KMS-11 (cell line): ENCODE measurements around the gene PIGL.

Source experiments
- H2AFZ ChIP-seq: fragments of 200-600 bp; sonication (generic); 2 replicates; pipeline ENCODE4 v1.6.1; 2016; ENCODE audit warnings: antibody characterized with exemption, mixed run types, low read depth
- H3K27ac ChIP-seq: fragments of 200-600 bp; sonication (generic); 2 replicates; pipeline ENCODE4 v1.6.1; 2016; ENCODE audit warnings: mild to moderate bottlenecking, mixed run types
- H3K27me3 ChIP-seq: fragments of 200-600 bp; sonication (generic); 2 replicates; pipeline ENCODE4 v1.6.1; 2017; ENCODE audit warnings: mild to moderate bottlenecking, low read depth, mixed run types, moderate library complexity; ENCODE audit not compliant: insufficient read depth
- H3K36me3 ChIP-seq: fragments of 200-600 bp; sonication (generic); 2 replicates; pipeline ENCODE4 v1.6.1; 2017; ENCODE audit warnings: mild to moderate bottlenecking, mixed run types; ENCODE audit not compliant: insufficient read depth
- H3K4me1 ChIP-seq: fragments of 200-600 bp; sonication (generic); 2 replicates; pipeline ENCODE4 v1.6.1; 2016; ENCODE audit warnings: mild to moderate bottlenecking, low read depth, mixed run types; ENCODE audit not compliant: poor library complexity, severe bottlenecking
- H3K4me2 ChIP-seq: fragments of 200-600 bp; sonication (generic); 2 replicates; pipeline ENCODE4 v1.7.0; 2016; ENCODE audit warnings: mild to moderate bottlenecking, mixed run types
- H3K4me3 ChIP-seq: fragments of 200-600 bp; sonication (generic); IDR thresholded peaks from 2 replicates; pipeline ENCODE4 v1.6.1; 2017; ENCODE audit warnings: low read depth, low read length, mixed read lengths; ENCODE audit not compliant: insufficient read depth
- H3K79me2 ChIP-seq: fragments of 200-600 bp; sonication (generic); 2 replicates; pipeline ENCODE4 v1.6.1; 2016; ENCODE audit warnings: low read depth, mixed run types; ENCODE audit not compliant: insufficient read depth
- H3K9ac ChIP-seq: fragments of 200-600 bp; sonication (generic); 2 replicates; pipeline ENCODE4 v1.6.1; 2016; ENCODE audit warnings: mild to moderate bottlenecking, mixed run types
- H4K20me1 ChIP-seq: fragments of 200-600 bp; sonication (generic); 2 replicates; pipeline ENCODE4 v1.6.1; 2016; ENCODE audit warnings: mild to moderate bottlenecking, mixed run types; ENCODE audit not compliant: insufficient read depth
- TF ChIP-seq, protein P1 (sequence below): fragments of 200-600 bp; sonication (generic); conservative IDR thresholded peaks from 2 replicates; pipeline ENCODE4 v1.6.1; 2017; ENCODE audit warnings: low read depth, mild to moderate bottlenecking, antibody characterized with exemption, low read length, moderate library complexity, mixed read lengths

Gene PIGL

DNA sequence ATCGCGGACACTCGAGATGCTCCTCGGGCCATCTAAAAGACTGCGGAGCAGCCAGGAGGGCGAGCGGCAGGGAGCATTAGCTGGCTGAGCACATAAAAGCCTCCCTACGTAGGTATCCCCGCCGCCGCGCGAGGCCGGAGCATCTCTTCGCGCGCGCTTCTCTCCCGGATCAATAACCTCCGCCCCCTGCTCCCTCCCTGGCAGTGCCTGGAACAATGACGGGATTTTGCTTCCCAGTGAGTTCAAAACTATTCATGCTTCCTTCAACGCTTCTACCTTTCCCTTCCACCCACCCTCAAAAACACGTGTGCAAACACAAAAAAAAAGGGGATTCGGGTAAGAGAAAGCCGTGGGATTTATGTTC is 135.3 kb downstream of the PIGL start:
- Histone ChIP-seq H3K79me2 (no peaks in the 10 kb centered on the region), H2AFZ (no peak overlapping the region), H3K27ac (no peak overlapping the region), H3K27me3 (no peaks in the 10 kb centered on the region), H4K20me1 (no peaks in the 10 kb centered on the region), H3K9ac (no peak overlapping the region), H3K4me2 (no peak overlapping the region), H3K4me1 (no peaks in the 10 kb centered on the region), H3K4me3 (no peak overlapping the region), H3K36me3 (no peaks in the 10 kb centered on the region)
- TF ChIP-seq, protein P1, sequence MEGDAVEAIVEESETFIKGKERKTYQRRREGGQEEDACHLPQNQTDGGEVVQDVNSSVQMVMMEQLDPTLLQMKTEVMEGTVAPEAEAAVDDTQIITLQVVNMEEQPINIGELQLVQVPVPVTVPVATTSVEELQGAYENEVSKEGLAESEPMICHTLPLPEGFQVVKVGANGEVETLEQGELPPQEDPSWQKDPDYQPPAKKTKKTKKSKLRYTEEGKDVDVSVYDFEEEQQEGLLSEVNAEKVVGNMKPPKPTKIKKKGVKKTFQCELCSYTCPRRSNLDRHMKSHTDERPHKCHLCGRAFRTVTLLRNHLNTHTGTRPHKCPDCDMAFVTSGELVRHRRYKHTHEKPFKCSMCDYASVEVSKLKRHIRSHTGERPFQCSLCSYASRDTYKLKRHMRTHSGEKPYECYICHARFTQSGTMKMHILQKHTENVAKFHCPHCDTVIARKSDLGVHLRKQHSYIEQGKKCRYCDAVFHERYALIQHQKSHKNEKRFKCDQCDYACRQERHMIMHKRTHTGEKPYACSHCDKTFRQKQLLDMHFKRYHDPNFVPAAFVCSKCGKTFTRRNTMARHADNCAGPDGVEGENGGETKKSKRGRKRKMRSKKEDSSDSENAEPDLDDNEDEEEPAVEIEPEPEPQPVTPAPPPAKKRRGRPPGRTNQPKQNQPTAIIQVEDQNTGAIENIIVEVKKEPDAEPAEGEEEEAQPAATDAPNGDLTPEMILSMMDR: no peak

- H3K4me2 ChIP-seq: no peak overlapping the region
These were observed 135.8 kb downstream of the PIGL start for GRCh38 chr17:16352667-16353316.

DNA sequence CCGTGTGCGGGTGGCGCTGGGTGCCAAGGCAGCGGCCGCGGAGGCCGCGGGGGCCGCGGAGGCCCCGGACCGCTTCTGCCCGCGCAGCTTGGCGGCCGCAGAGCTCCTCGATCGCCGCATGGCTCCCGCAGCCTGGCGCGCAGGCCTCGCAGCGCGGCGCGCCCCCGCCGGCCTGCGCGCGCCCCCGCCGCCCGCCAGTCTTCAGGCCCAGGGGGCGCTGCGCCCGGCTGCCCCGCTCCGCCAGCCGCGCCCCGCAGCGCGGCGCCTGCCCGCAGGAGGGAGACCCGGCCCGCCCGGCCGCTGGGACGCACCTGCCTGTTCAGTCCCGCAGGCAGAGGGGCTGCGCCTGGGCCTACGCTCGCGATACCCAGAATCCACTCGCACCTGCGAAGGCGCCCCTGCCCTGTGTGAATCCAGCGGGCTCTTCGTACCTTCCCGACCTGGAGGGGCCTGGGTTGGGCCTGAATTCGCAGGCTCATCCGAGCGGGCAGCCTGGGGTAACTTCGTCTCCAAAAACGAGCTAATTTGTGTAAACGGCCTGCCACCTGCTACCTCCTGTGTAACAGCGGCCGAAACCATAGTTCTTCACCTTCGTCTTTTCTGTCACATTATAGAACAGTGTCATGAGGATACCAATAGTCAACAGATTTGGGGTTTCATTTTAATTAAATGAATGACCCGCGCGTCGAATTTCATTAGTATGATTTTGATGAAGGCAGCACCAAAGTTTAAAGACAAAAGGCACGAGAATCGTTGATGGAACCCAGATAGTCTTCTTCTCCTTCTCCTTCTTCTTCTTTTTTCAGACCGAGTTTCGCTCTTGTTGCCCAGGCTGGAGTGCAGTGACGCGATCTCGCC is 136.5 kb downstream of the PIGL start, which contains the start of gene CENPV:
TSS of gene CENPV (minus strand) at position 153 of the 858 bp plus-strand sequence. CDS start at position 120, 33 bp downstream.
- Histone ChIP-seq H3K4me2 (no peak within 1 kb of the TSS), H3K36me3 (no peaks in the 10 kb centered on the region), H3K27me3 (no peaks in the 10 kb centered on the region), H3K4me1 (no peaks in the 10 kb centered on the region), H3K9ac (no peak within 1 kb of the TSS), H4K20me1 (no peaks in the 10 kb centered on the region), H3K4me3 (no peak within 1 kb of the TSS), H3K27ac (no peak within 1 kb of the TSS), H3K79me2 (no peaks in the 10 kb centered on the region), H2AFZ (no peak within 1 kb of the TSS)
- TF ChIP-seq, protein P1: no peak

More at GRCh38 chr17:16352667-16353316, 135.8 kb downstream of the PIGL start:
- Histone ChIP-seq H3K36me3 (no peaks in the 10 kb centered on the region), H4K20me1 (no peaks in the 10 kb centered on the region), H3K4me3 (no peak overlapping the region), H2AFZ (no peak overlapping the region), H3K4me1 (no peaks in the 10 kb centered on the region), H3K79me2 (no peaks in the 10 kb centered on the region), H3K9ac (no peak overlapping the region), H3K27ac (no peak overlapping the region), H3K27me3 (no peaks in the 10 kb centered on the region)
- TF ChIP-seq, protein P1: no peak

DNA sequence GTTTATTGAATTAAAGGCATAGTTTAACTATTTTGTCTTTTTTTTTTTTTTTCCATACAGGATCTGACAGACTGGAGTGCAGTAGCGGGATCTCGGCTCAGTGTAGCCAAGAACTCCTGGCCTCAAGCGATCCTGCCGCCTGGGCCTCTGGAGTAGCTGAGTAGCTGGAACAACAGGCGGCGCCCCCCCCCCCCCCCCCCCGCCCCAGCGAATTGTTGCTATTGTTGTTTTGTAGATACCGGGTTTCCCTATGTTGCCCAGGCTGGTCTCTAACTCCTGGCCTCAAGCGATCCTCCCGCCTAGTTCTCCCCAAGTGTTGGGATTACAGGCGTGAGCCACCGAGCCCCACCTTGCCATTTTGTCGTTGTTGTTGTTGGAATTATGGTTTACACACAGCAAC is 137.6 kb downstream of the PIGL start:
- no peaks in the 10 kb centered on the region for H3K27me3 ChIP-seq

More for the DNA sequence above, 137.6 kb downstream of the PIGL start:
- Histone ChIP-seq H3K27ac (no peak overlapping the region), H3K4me3 (no peak overlapping the region), H2AFZ (no peak overlapping the region), H3K4me2 (no peak overlapping the region), H3K4me1 (no peaks in the 10 kb centered on the region), H3K9ac (no peak overlapping the region), H4K20me1 (no peaks in the 10 kb centered on the region), H3K79me2 (no peaks in the 10 kb centered on the region), H3K36me3 (no peaks in the 10 kb centered on the region)
- TF ChIP-seq, protein P1: no peak
